Breast epithelium (tissue), 4 donors: Measurements from ENCODE around the gene MXRA8. TPM values are rescaled to one million over a fixed set of nuclear protein-coding genes. Genes with fewer than 3 reads are reported as not detected.
A peak's percentile ranks its signal among the peaks of the same experiment; 100 is the strongest.

Source experiments
- DNase-seq, 2 donors: peaks; one replicate each; pipeline ENCODE4 v3.0.0-alpha.2; 2019; ENCODE audit warnings: low spot score in 2 of 2
- H3K27ac ChIP-seq, 2 donors: fragments of 200-600 bp; sonication (generic) in 1 of 2; one replicate each; pipeline ENCODE4 v1.5.1; 2016 to 2019; ENCODE audit warnings: mild to moderate bottlenecking in 1 of 2
- H3K27me3 ChIP-seq, 2 donors: fragments of 200-600 bp; sonication (generic) in 1 of 2; one replicate each; pipeline versions ENCODE4 v1.5.1 to v1.6.0; 2017 to 2019; ENCODE audit warnings: control low read depth in 1 of 2, mild to moderate bottlenecking in 1 of 2
- H3K36me3 ChIP-seq: fragments of 200-600 bp; one replicate; pipeline ENCODE4 v1.5.1; 2019
- H3K4me1 ChIP-seq, 2 donors: fragments of 200-600 bp; sonication (generic); one replicate each; pipeline ENCODE4 v1.5.1; 2016 to 2019; ENCODE audit warnings: control low read depth in 1 of 2
- H3K4me3 ChIP-seq, 3 donors: fragments of 200-600 bp; sonication (generic); 1 replicate in 2 of 3; 2 replicates in 1 of 3; pipeline ENCODE4 v1.5.1; 2016 to 2019; ENCODE audit warnings: mild to moderate bottlenecking in 3 of 3, moderate library complexity in 2 of 3
- H3K9me3 ChIP-seq, 2 donors: fragments of 200-600 bp; sonication (generic) in 1 of 2; one replicate each; pipeline ENCODE4 v1.5.1; 2016 to 2019; ENCODE audit warnings: control low read depth in 1 of 2
- POLR2A ChIP-seq: fragments of 450-650 bp; IDR thresholded peaks from one replicate; pipeline ENCODE4 v1.6.1; 2016; ENCODE audit warnings: antibody characterized with exemption, mild to moderate bottlenecking, moderate library complexity
- POLR2AphosphoS5 ChIP-seq, 3 donors: sonication (generic); formaldehyde crosslinking; IDR thresholded peaks; one replicate each; pipeline ENCODE4 v1.6.1; 2017; ENCODE audit warnings: antibody characterized with exemption in 3 of 3
- intact Hi-C: fragments of 100-400 bp; cut with DNase I; formaldehyde crosslinking; loops from one replicate; pipeline ENCODE4 v1.15.1; 2023; ENCODE audit warnings: low total_unique reads
- total RNA-seq, 3 donors: library from RNA; depleted of rRNA; stranded (reverse); fragments of >200 nt; gene quantifications; one replicate each; pipeline ENCODE4 v1.1.0, GENCODE V29; 2016
- TF ChIP-seq, protein P1 (sequence below), 3 donors: fragments of 450-650 bp; IDR thresholded peaks; one replicate each; pipeline ENCODE4 v1.5.1; 2016 to 2017; ENCODE audit warnings: antibody characterized with exemption in 3 of 3, mild to moderate bottlenecking in 3 of 3, moderate library complexity in 3 of 3

MXRA8 gene
- total RNA-seq, 3 donors from 2014 or later: 93.4 to 308 (median 99.8) TPM

DNA sequence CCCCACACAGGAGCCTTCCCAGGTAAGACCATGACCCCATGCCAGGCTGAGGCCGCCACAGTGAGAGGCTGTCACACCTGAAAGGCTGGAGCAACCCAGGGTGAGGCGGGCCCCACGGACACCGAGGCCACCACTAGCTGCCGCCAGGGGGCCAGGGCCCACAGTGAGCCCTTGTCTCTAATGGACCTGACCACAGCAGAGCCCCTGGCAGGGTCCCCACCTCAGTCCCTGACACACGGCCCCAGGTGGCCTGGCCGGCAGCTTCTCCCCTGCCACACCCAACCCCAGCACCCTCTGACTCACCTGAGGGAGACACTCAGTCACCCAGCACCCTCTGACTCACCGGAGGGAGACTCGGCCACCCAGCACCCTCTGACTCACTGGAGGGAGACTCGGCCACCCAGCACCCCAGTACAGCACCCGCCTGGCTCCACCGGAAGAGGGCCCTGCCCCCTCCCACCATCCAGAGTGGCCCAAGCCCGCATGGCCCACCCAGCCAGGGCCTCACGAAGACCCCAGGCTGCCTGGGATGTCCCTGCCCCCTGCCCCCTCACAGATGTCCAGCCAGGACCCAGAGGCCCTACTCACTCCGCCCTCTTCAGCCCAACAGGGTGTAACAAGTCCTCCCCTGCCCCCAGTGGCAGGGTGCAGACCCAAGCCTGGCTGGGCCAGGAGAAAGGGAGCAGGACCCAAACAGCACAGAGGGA is 13.5 kb downstream of the MXRA8 start:
- Histone ChIP-seq H3K9me3 (no peaks in the 10 kb centered on the region), H3K27me3 (no peaks in the 10 kb centered on the region), H3K27ac (peak overlapping the region; percentile 66 to 68), H3K4me3 (no peak overlapping the region), H3K36me3 (no peaks in the 10 kb centered on the region), H3K4me1 (peaks cover 9 to 26% of the 10 kb centered on the region in 2 donors)
- no peak for DNase-seq
- TF ChIP-seq POLR2AphosphoS5 (IDR thresholded peaks at IDR 0.05): no peak
- TF ChIP-seq, protein P1, sequence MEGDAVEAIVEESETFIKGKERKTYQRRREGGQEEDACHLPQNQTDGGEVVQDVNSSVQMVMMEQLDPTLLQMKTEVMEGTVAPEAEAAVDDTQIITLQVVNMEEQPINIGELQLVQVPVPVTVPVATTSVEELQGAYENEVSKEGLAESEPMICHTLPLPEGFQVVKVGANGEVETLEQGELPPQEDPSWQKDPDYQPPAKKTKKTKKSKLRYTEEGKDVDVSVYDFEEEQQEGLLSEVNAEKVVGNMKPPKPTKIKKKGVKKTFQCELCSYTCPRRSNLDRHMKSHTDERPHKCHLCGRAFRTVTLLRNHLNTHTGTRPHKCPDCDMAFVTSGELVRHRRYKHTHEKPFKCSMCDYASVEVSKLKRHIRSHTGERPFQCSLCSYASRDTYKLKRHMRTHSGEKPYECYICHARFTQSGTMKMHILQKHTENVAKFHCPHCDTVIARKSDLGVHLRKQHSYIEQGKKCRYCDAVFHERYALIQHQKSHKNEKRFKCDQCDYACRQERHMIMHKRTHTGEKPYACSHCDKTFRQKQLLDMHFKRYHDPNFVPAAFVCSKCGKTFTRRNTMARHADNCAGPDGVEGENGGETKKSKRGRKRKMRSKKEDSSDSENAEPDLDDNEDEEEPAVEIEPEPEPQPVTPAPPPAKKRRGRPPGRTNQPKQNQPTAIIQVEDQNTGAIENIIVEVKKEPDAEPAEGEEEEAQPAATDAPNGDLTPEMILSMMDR (IDR thresholded peaks at IDR 0.05): peak in 2 of 3 donors; percentile 26 to 39
- intact Hi-C loops: no loop called here

DNA sequence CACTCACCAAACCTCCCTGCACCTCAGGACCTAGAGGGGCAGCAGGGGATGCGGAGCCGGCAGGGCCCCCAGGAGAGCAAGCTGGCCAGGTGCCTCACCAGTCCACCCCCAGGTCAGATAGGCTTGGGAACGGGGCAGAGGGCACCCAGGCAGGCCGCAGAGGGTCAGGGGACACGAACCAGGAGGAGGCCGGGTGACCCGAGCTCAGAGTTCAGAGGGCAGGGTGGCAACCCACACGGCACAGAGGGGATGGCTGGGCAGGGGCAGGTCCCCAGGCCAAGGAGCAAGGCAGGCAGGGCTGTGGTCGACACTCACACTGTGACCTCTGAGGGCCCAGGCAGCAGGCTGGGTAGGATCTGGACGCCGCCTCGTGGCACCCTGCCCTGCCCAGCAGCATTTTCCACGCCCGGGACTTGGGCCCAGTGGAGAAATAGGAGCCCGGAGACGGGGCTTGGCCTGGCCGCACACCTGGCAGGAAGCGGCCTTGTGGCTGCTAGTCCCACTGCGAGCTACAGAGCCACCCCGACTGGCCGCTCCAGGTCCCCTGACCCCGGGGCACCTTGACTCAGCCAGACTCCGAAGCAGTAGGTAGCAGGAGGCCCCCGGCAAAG is 14.4 kb downstream of the MXRA8 start:
- Histone ChIP-seq H3K9me3 (no peaks in the 10 kb centered on the region), H3K36me3 (no peaks in the 10 kb centered on the region), H3K4me1 (peaks cover 9 to 26% of the 10 kb centered on the region in 2 donors), H3K27ac (peak overlapping the region; percentile 66 to 68), H3K27me3 (no peaks in the 10 kb centered on the region), H3K4me3 (no peak overlapping the region)
- intact Hi-C loops: no loop called here
- TF ChIP-seq, protein P1 (IDR thresholded peaks at IDR 0.05): no peak
- no peak for TF ChIP-seq POLR2AphosphoS5 (IDR thresholded peaks at IDR 0.05)
- TF ChIP-seq POLR2A: no peak
- DNase-seq: no peak

DNA sequence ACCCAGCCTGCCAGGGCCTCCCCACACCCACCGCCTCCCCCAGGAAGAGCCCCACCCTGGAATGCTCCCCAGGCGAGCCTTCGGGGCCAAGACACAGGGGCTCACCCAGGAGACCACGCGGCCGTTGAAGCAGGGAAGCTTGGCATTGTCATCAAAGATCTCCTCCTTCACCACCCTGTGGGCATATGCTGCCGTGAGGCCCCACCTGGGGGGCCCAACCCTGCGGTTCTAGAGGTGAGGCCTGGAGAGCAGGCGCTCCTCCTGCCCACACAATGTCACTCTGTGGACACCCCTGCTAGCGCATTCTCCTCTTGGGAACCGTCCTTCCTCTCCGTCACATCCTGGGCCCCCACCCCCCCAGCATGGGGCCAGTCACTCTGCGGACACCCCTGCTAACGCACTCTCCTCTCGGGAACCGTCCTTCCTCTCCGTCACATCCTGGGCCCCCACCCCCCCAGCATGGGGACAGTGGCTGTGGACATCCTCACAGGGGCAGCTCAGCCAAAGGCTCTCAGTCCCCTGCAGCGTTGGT is 15.7 kb downstream of the MXRA8 start:
- intact Hi-C loops: no loop called here
- DNase-seq: no peak
- Histone ChIP-seq H3K4me3 (no peak overlapping the region), H3K36me3 (no peaks in the 10 kb centered on the region), H3K27me3 (no peaks in the 10 kb centered on the region), H3K4me1 (peaks cover 6 to 26% of the 10 kb centered on the region in 2 donors), H3K27ac (no peak overlapping the region), H3K9me3 (no peaks in the 10 kb centered on the region)
- TF ChIP-seq POLR2A: no peak
- no peak for TF ChIP-seq POLR2AphosphoS5 (IDR thresholded peaks at IDR 0.05)
- TF ChIP-seq, protein P1 (IDR thresholded peaks at IDR 0.05): no peak

DNA sequence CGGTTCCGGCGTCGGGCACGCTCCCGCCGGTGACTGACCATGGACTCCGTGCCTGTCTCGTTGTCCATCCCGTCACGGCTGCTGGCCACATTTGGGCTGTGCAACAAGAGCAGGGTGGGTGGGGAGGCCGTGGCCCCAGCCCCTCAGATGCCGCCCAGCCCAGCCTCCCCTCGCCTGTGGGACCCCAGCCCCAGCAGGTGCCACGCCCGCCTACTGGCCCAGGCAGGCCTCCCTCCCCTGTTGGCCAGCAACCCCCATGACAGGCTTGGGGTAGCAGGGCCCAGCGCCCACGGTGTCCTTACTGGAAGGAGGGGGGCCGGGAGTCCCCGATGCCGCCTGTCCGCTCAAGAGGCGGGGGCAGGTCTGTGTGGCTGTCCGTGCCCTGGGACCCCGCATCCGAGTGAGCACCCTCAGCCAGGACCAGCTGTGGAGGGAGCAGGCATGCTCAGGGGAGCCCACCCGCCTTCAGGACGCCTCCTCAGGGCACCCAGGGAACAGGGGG is 16.2 kb downstream of the MXRA8 start:
- no peak overlapping the region for H3K4me3 ChIP-seq
- H3K36me3 ChIP-seq: no peaks in the 10 kb centered on the region
- intact Hi-C loops: no loop called here

More for the DNA sequence above, 16.2 kb downstream of the MXRA8 start:
- no peak overlapping the region for H3K27ac ChIP-seq
- DNase-seq: no peak
- no peaks in the 10 kb centered on the region for H3K27me3 ChIP-seq
- no peaks in the 10 kb centered on the region for H3K9me3 ChIP-seq
- H3K4me1 ChIP-seq: peaks cover under 1 to 23% of the 10 kb centered on the region in 2 donors
- TF ChIP-seq, protein P1 (IDR thresholded peaks at IDR 0.05): no peak
- TF ChIP-seq POLR2AphosphoS5 (IDR thresholded peaks at IDR 0.05) (no peak), POLR2A (no peak)
